ENCODE results near the gene MYL7.

Gene MYL7

GRCh38 chr7:44110719-44111635 is 30.2 kb downstream of the MYL7 start:
- Histone ChIP-seq H3K9me3 (ENCODE audit: insufficient read depth, low read depth, low read length) (no peaks in the 10 kb centered on the region), H3K4ac (ENCODE audit: low read depth, low read length) (no peak overlapping the region), H4K12ac (ENCODE audit: low read depth, low read length) (no peak overlapping the region), H3K4me2 (ENCODE audit: low read length) (no peak overlapping the region), H4K91ac (ENCODE audit: low read depth, low read length) (no peak overlapping the region), H2BK5ac (ENCODE audit: low read depth, low read length, poor library complexity) (no peak overlapping the region), H2AK5ac (ENCODE audit: low read length) (no peak overlapping the region), H3K18ac (ENCODE audit: low read length) (no peak overlapping the region), H3K4me3 (ENCODE audit: low read depth, low read length) (no peak overlapping the region), H3K79me1 (ENCODE audit: low read length) (no peaks in the 10 kb centered on the region), H3K14ac (ENCODE audit: low read length) (no peak overlapping the region), H3K79me2 (ENCODE audit: control insufficient read depth, insufficient read depth, low read length, poor library complexity) (no peaks in the 10 kb centered on the region), H3K9ac (ENCODE audit: low read length) (no peak overlapping the region), H3K27me3 (ENCODE audit: insufficient read depth, low read length) (no peaks in the 10 kb centered on the region), H2AFZ (ENCODE audit: insufficient read depth, low read length, poor library complexity) (no peak overlapping the region), H3K27ac (ENCODE audit: low read depth, low read length) (no peak overlapping the region), H3K4me1 (ENCODE audit: control insufficient read depth in 1 of 2, insufficient read depth in 2 of 2, low read length in 2 of 2) (no peaks in the 10 kb centered on the region), H3K23ac (ENCODE audit: low read length) (no peak overlapping the region), H2BK120ac (ENCODE audit: insufficient read depth, low read length, poor library complexity) (no peak overlapping the region), H4K8ac (ENCODE audit: low read depth, low read length) (no peak overlapping the region), H3K36me3 (ENCODE audit: control insufficient read depth in 1 of 2, insufficient read depth in 2 of 2, low read length in 2 of 2) (peaks cover 85% of the 10 kb centered on the region in 2 experiments), H2BK12ac (ENCODE audit: low read length) (no peak overlapping the region)
- DNase-seq: no peak
- WGBS (ENCODE audit: extremely low coverage, insufficient coverage, insufficient read length): no CpG with 5 or more reads among the region's 27 CpGs

- Histone ChIP-seq H3K4me2 (ENCODE audit: low read length) (no peak overlapping the region), H2AFZ (ENCODE audit: insufficient read depth, low read length, poor library complexity) (no peak overlapping the region), H3K23ac (ENCODE audit: low read length) (no peak overlapping the region), H4K8ac (ENCODE audit: low read depth, low read length) (no peak overlapping the region), H3K18ac (ENCODE audit: low read length) (no peak overlapping the region), H3K79me1 (ENCODE audit: low read length) (peaks cover under 1% of the 10 kb centered on the region), H3K27me3 (ENCODE audit: insufficient read depth, low read length) (no peaks in the 10 kb centered on the region), H3K79me2 (ENCODE audit: control insufficient read depth, insufficient read depth, low read length, poor library complexity) (no peaks in the 10 kb centered on the region), H2BK5ac (ENCODE audit: low read depth, low read length, poor library complexity) (no peak overlapping the region), H3K4me1 (ENCODE audit: control insufficient read depth in 1 of 2, insufficient read depth in 2 of 2, low read length in 2 of 2) (peaks cover 7 to 9% of the 10 kb centered on the region in 2 experiments), H3K4ac (ENCODE audit: low read depth, low read length) (no peak overlapping the region), H3K14ac (ENCODE audit: low read length) (no peak overlapping the region), H3K27ac (ENCODE audit: low read depth, low read length) (no peak overlapping the region), H2BK120ac (ENCODE audit: insufficient read depth, low read length, poor library complexity) (no peak overlapping the region), H3K9ac (ENCODE audit: low read length) (no peak overlapping the region), H2BK12ac (ENCODE audit: low read length) (no peak overlapping the region), H3K9me3 (ENCODE audit: insufficient read depth, low read depth, low read length) (no peaks in the 10 kb centered on the region), H3K4me3 (ENCODE audit: low read depth, low read length) (no peak overlapping the region), H3K36me3 (ENCODE audit: control insufficient read depth in 1 of 2, insufficient read depth in 2 of 2, low read length in 2 of 2) (peaks cover 75% of the 10 kb centered on the region in 2 experiments), H2AK5ac (ENCODE audit: low read length) (no peak overlapping the region), H4K91ac (ENCODE audit: low read depth, low read length) (no peak overlapping the region), H4K12ac (ENCODE audit: low read depth, low read length) (no peak overlapping the region)
- DNase-seq: no peak
- WGBS (ENCODE audit: extremely low coverage, insufficient coverage, insufficient read length): no CpG with 5 or more reads among the region's 18 CpGs
Measured at GRCh38 chr7:44109991-44110390, 31.1 kb downstream of the MYL7 start.

GRCh38 chr7:44108768-44109750 is 32.1 kb downstream of the MYL7 start:
- Histone ChIP-seq H3K18ac (ENCODE audit: low read length) (no peak overlapping the region), H3K23ac (ENCODE audit: low read length) (no peak overlapping the region), H3K14ac (ENCODE audit: low read length) (no peak overlapping the region), H4K91ac (ENCODE audit: low read depth, low read length) (no peak overlapping the region), H3K4me1 (ENCODE audit: control insufficient read depth in 1 of 2, insufficient read depth in 2 of 2, low read length in 2 of 2) (peaks cover 9 to 10% of the 10 kb centered on the region in 2 experiments), H2BK12ac (ENCODE audit: low read length) (no peak overlapping the region), H3K9me3 (ENCODE audit: insufficient read depth, low read depth, low read length) (no peaks in the 10 kb centered on the region), H3K4me3 (ENCODE audit: low read depth, low read length) (no peak overlapping the region), H3K79me2 (ENCODE audit: control insufficient read depth, insufficient read depth, low read length, poor library complexity) (no peaks in the 10 kb centered on the region), H3K9ac (ENCODE audit: low read length) (no peak overlapping the region), H3K79me1 (ENCODE audit: low read length) (peaks cover 9% of the 10 kb centered on the region), H2AK5ac (ENCODE audit: low read length) (no peak overlapping the region), H3K36me3 (ENCODE audit: control insufficient read depth in 1 of 2, insufficient read depth in 2 of 2, low read length in 2 of 2) (peaks cover 65 to 66% of the 10 kb centered on the region in 2 experiments), H2BK120ac (ENCODE audit: insufficient read depth, low read length, poor library complexity) (no peak overlapping the region), H3K27me3 (ENCODE audit: insufficient read depth, low read length) (no peaks in the 10 kb centered on the region), H4K12ac (ENCODE audit: low read depth, low read length) (no peak overlapping the region), H2AFZ (ENCODE audit: insufficient read depth, low read length, poor library complexity) (no peak overlapping the region), H2BK5ac (ENCODE audit: low read depth, low read length, poor library complexity) (no peak overlapping the region), H3K27ac (ENCODE audit: low read depth, low read length) (no peak overlapping the region), H3K4ac (ENCODE audit: low read depth, low read length) (no peak overlapping the region), H4K8ac (ENCODE audit: low read depth, low read length) (no peak overlapping the region), H3K4me2 (ENCODE audit: low read length) (no peak overlapping the region)
- no CpG with 5 or more reads among the region's 21 CpGs for WGBS (ENCODE audit: extremely low coverage, insufficient coverage, insufficient read length)
- no peak for DNase-seq

GRCh38 chr7:44107961-44108767 is 33.0 kb downstream of the MYL7 start:
- no peaks in the 10 kb centered on the region for H3K79me2 ChIP-seq (ENCODE audit: control insufficient read depth, insufficient read depth, low read length, poor library complexity)
- no peak overlapping the region for H3K27ac ChIP-seq (ENCODE audit: low read depth, low read length)
- no peak overlapping the region for H2BK12ac ChIP-seq (ENCODE audit: low read length)
- H3K4me1 ChIP-seq (ENCODE audit: control insufficient read depth in 1 of 2, insufficient read depth in 2 of 2, low read length in 2 of 2): peaks cover 9 to 10% of the 10 kb centered on the region in 2 experiments
- no peak overlapping the region for H3K4me2 ChIP-seq (ENCODE audit: low read length)
- no CpG with 5 or more reads among the region's 21 CpGs for WGBS (ENCODE audit: extremely low coverage, insufficient coverage, insufficient read length)
- peaks cover 11% of the 10 kb centered on the region for H3K79me1 ChIP-seq (ENCODE audit: low read length)
- no peak overlapping the region for H4K8ac ChIP-seq (ENCODE audit: low read depth, low read length)
- no peak for DNase-seq
- no peak overlapping the region for H3K9ac ChIP-seq (ENCODE audit: low read length)
- no peak overlapping the region for H2BK120ac ChIP-seq (ENCODE audit: insufficient read depth, low read length, poor library complexity)
- H3K4me3 ChIP-seq (ENCODE audit: low read depth, low read length): no peak overlapping the region
- H4K91ac ChIP-seq (ENCODE audit: low read depth, low read length): no peak overlapping the region
- H3K4ac ChIP-seq (ENCODE audit: low read depth, low read length): no peak overlapping the region
- no peaks in the 10 kb centered on the region for H3K9me3 ChIP-seq (ENCODE audit: insufficient read depth, low read depth, low read length)
- no peak overlapping the region for H3K18ac ChIP-seq (ENCODE audit: low read length)
- H3K23ac ChIP-seq (ENCODE audit: low read length): no peak overlapping the region
- H2AFZ ChIP-seq (ENCODE audit: insufficient read depth, low read length, poor library complexity): no peak overlapping the region
- H3K36me3 ChIP-seq (ENCODE audit: control insufficient read depth in 1 of 2, insufficient read depth in 2 of 2, low read length in 2 of 2): peaks cover 58 to 59% of the 10 kb centered on the region in 2 experiments
- peaks cover 4% of the 10 kb centered on the region for H3K27me3 ChIP-seq (ENCODE audit: insufficient read depth, low read length)
- H4K12ac ChIP-seq (ENCODE audit: low read depth, low read length): no peak overlapping the region
- H2AK5ac ChIP-seq (ENCODE audit: low read length): no peak overlapping the region
- no peak overlapping the region for H3K14ac ChIP-seq (ENCODE audit: low read length)
- no peak overlapping the region for H2BK5ac ChIP-seq (ENCODE audit: low read depth, low read length, poor library complexity)
